ENCODE data around the gene BRD1.

- no peak for TF ChIP-seq CTCF (IDR thresholded peaks at IDR 0.05)
- TF ChIP-seq EP300 (IDR thresholded peaks at IDR 0.05): peak; percentile 41 to 86
These were observed 25.5 kb upstream of the BRD1 start, which contains the start of gene ZBED4 for GRCh38 chr22:49852898-49853894.
